K562 (cell line): ENCODE data around the gene CACNA1E. TPM values are rescaled to one million over a fixed set of nuclear protein-coding genes. Genes with fewer than 3 reads are reported as not detected.
A peak's percentile ranks its signal among the peaks of the same experiment; 100 is the strongest.

Source experiments
- ATAC-seq: fragments of 200-7000 bp; cut with Tn5 transposase; 3 replicates; pipeline ENCODE4 v1.9.1; 2020; ENCODE audit warnings: moderate library complexity
- BruUV-seq: library from RNA; stranded (reverse); fragments of 400-500 nt; replicated peaks from 2 replicates; lab custom pipeline; 2021; lab: Mats Ljungman, UMichigan
- CTCF ChIA-PET: fragments of 300-600 bp; formaldehyde crosslinking; extraction: SDS; loops from one replicate; lab custom pipeline; 2021; ENCODE audit warnings: low intra/inter-chr PET ratio; lab: Yijun Ruan, JAX
- POLR2A ChIA-PET: fragments of 300-600, 350-650 bp; sonication (Branson Sonifier 250); formaldehyde crosslinking; extraction: SDS; loops from one replicate; lab custom pipeline; 2021; ENCODE audit warnings: antibody characterized with exemption, inconsistent platforms; lab: Yijun Ruan, JAX
- DNase-seq, 4 experiments: peaks; one replicate each; pipeline versions ENCODE4 v3.0.0 to v3.0.0-alpha.2; 2011 to 2018; ENCODE audit warnings: low spot score in 3 of 4, mixed read lengths in 3 of 4; ENCODE audit errors: extremely low read depth in 1 of 4
- FAIRE-seq: peaks from 2 replicates; lab custom pipeline; 2011; peaks lifted over from hg19 to GRCh38; lab: Jason Lieb, UNC
- H2AFZ ChIP-seq: 2 replicates; pipeline ENCODE4 v1.6.0; 2011; ENCODE audit warnings: low read depth, low read length, control low read depth, inconsistent platforms
- H3K27ac ChIP-seq: fragments of 200-600 bp; 3 replicates; pipeline ENCODE4 v1.8.0; 2011; ENCODE audit warnings: low read depth, mild to moderate bottlenecking, control low read depth, inconsistent platforms, low read length, moderate library complexity, mixed read lengths; ENCODE audit errors: extremely low read depth
- H3K27me3 ChIP-seq, 2 experiments: fragments of 300-600 bp in 1 of 2; 2 replicates in 1 of 2; 3 replicates in 1 of 2; pipeline versions ENCODE4 v1.6.0 to v1.8.0; 2011; ENCODE audit warnings: inconsistent platforms in 2 of 2, low read length in 2 of 2, mild to moderate bottlenecking in 1 of 2, mixed read lengths in 1 of 2, moderate library complexity in 1 of 2; ENCODE audit not compliant: control insufficient read depth in 2 of 2, insufficient read depth in 2 of 2
- H3K36me3 ChIP-seq: fragments of 300-600 bp; 3 replicates; pipeline ENCODE4 v1.8.0; 2011; ENCODE audit warnings: mild to moderate bottlenecking, low read length, inconsistent platforms; ENCODE audit not compliant: control insufficient read depth, insufficient read depth
- H3K4me1 ChIP-seq, 2 experiments: fragments of 200-600 bp in 1 of 2; replicated peaks in 1 of 2; 2 replicates in 1 of 2; 3 replicates in 1 of 2; pipeline versions ENCODE4 v1.5.1 to v1.8.0; 2011; ENCODE audit warnings: inconsistent platforms in 2 of 2, low read length in 2 of 2, mild to moderate bottlenecking in 1 of 2, mixed read lengths in 1 of 2, moderate library complexity in 1 of 2; ENCODE audit not compliant: control insufficient read depth in 2 of 2, insufficient read depth in 2 of 2
- H3K4me2 ChIP-seq: 2 replicates; pipeline ENCODE4 v1.6.1; 2011; ENCODE audit warnings: low read length, control low read depth, inconsistent platforms, mixed read lengths; ENCODE audit not compliant: insufficient read depth
- H3K4me3 ChIP-seq: fragments of 200-600 bp; sonication (generic), shearing (Covaris generic); 2 replicates; pipeline ENCODE4 v1.5.1; 2016; ENCODE audit warnings: control low read depth, inconsistent platforms
- H3K79me2 ChIP-seq: fragments of 200-600 bp; 3 replicates; pipeline ENCODE4 v1.8.0; 2011; ENCODE audit warnings: low read length, inconsistent platforms; ENCODE audit not compliant: control insufficient read depth, insufficient read depth
- H3K9ac ChIP-seq, 2 experiments: 2 replicates each; pipeline versions ENCODE4 v1.6.0 to v1.6.1; 2011; ENCODE audit warnings: low read depth in 2 of 2, low read length in 2 of 2, control low read depth in 1 of 2, inconsistent platforms in 1 of 2, mild to moderate bottlenecking in 1 of 2, mixed read lengths in 1 of 2; ENCODE audit not compliant: insufficient read depth in 1 of 2
- H3K9me1 ChIP-seq: one replicate; pipeline ENCODE4 v1.6.0; 2011; ENCODE audit warnings: inconsistent platforms, mild to moderate bottlenecking, low read length, moderate library complexity; ENCODE audit not compliant: control insufficient read depth, insufficient read depth
- H3K9me3 ChIP-seq: replicated peaks from 2 replicates; pipeline ENCODE4 v1.5.1; 2011; ENCODE audit warnings: low read depth, low read length, inconsistent platforms; ENCODE audit not compliant: control insufficient read depth, insufficient read depth
- H4K20me1 ChIP-seq: replicated peaks from 2 replicates; pipeline ENCODE4 v1.6.1; 2011; ENCODE audit warnings: low read length, inconsistent platforms, mixed read lengths; ENCODE audit not compliant: control insufficient read depth, insufficient read depth
- NEUROD1 ChIP-seq: fragments of 150-350 bp; IDR thresholded peaks from 2 replicates; pipeline ENCODE4 v1.6.1; 2014; ENCODE audit warnings: borderline replicate concordance, low read length, low read depth; ENCODE audit not compliant: partially characterized antibody
- TEAD1 ChIP-seq, 2 experiments: fragments of 450-650 bp in 1 of 2; sonication (generic) in 1 of 2; formaldehyde crosslinking; IDR thresholded peaks; 2 replicates each; pipeline versions ENCODE4 v1.4.0 to v1.8.0; 2020 to 2022; ENCODE audit warnings: mild to moderate bottlenecking in 2 of 2, missing genetic modification reagents in 1 of 2
- TEAD2 ChIP-seq: fragments of 450-650 bp; IDR thresholded peaks from 2 replicates; pipeline ENCODE4 v1.6.1; 2016; ENCODE audit warnings: missing genetic modification characterization, control low read depth, missing compliant biosample characterization
- TEAD4 ChIP-seq, 2 experiments: sonication (generic) in 1 of 2; formaldehyde crosslinking in 1 of 2; IDR thresholded peaks; 2 replicates each; pipeline versions ENCODE4 v1.6.1 to v1.8.0; 2012 to 2022; ENCODE audit warnings: borderline replicate concordance in 1 of 2, inconsistent platforms in 1 of 2, low read length in 1 of 2, mild to moderate bottlenecking in 1 of 2, missing genetic modification reagents in 1 of 2
- ZFPM2 ChIP-seq: fragments of 250-450 bp; sonication (Bioruptor Pico); IDR thresholded peaks from 2 replicates; pipeline ENCODE4 v1.5.1; 2022; ENCODE audit warnings: mild to moderate bottlenecking
- WGBS: fragments of 100-300 bp; shearing (Covaris generic); methylation state at CpG from one replicate; pipeline ENCODE4 v1.1.6; 2016; ENCODE audit warnings: low coverage, mixed read lengths; ENCODE audit not compliant: insufficient coverage; ENCODE audit errors: missing lambda C conversion rate; 5-methylcytosine and 5-hydroxymethylcytosine counted together
- in situ Hi-C: fragments of 300-500 bp; cut with MboI; formaldehyde crosslinking; loops from 4 replicates; pipeline ENCODE4 v1.15.0; 2018; ENCODE audit warnings: inconsistent platforms, mixed read lengths
- intact Hi-C: fragments of 100-400 bp; cut with micrococcal nuclease; formaldehyde crosslinking; loops from 2 replicates; pipeline ENCODE4 v1.14.2; 2022
- polyA plus RNA-seq, 8 experiments: library from polyadenylated mRNA; depleted of rRNA in 4 of 8; stranded (reverse) in 5 of 8; unstranded in 3 of 8; fragments of >200 nt; fragmentation: Nextera tagmentation in 2 of 8; fragmentation: Illumina TruSeq in 1 of 8; extraction: Ambion mirVana in 2 of 8; extraction: Trizol in 1 of 8; gene quantifications; 2 replicates each; pipeline versions ENCODE4 v1.2.1 to v1.2.3, GENCODE V29; 2011 to 2014; ENCODE audit warnings: inconsistent platforms in 1 of 8, missing spikeins in 1 of 8
- total RNA-seq, 7 experiments: library from RNA; depleted of rRNA in 6 of 7; stranded (reverse); fragments of >200 nt in 6 of 7; fragmentation: Illumina TruSeq in 2 of 7; extraction: Trizol in 2 of 7; gene quantifications; 2 replicates each; pipeline versions ENCODE4 v1.2.1 to v1.2.3, GENCODE V29; 2011 to 2021; ENCODE audit warnings: low replicate concordance in 1 of 7

Gene CACNA1E
- total and polyA plus RNA-seq, 9 of the 15 experiments (the other 6 are each of a cell fraction or from before 2014, with no cell fraction given), result under 0.01 to 0.04 TPM; not detected in 7

DNA sequence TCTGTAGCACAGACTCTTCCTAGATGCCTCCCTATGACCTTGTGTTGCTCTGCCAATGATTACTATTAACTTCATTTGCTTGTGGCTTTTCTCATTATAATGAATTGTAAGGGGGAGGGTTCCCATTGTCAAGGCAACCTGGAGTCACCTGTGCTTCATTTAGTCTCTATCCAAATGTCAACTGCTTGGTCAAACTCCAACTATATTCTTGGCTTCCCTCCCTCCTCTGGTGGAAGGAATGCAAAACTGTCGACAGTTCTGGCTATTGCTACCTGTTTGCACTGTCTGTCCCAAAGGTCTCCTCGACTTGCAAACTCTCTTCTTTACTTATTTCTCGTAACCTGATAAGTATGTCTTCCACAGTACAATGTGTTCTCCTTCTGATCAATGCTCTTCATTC is 100.3 kb downstream of the CACNA1E start:
- WGBS, result 0% methylated on average over 3 of the region's 3 CpGs
- Histone ChIP-seq H2AFZ (no peak overlapping the region), H3K9me1 (no peaks in the 10 kb centered on the region), H4K20me1 (no peaks in the 10 kb centered on the region), H3K27ac (no peak overlapping the region), H3K9ac (no peak overlapping the region), H3K4me1 (no peaks in the 10 kb centered on the region), H3K9me3 (no peaks in the 10 kb centered on the region), H3K27me3 (peaks cover 2 to 8% of the 10 kb centered on the region in 2 experiments; a peak in 3 of 5 replicates), H3K4me3 (no peak overlapping the region), H3K79me2 (no peaks in the 10 kb centered on the region), H3K36me3 (no peaks in the 10 kb centered on the region), H3K4me2 (no peak overlapping the region)
- intact Hi-C loops (no loop called here), in situ Hi-C loops (no loop called here)
- TF ChIP-seq TEAD2 (tag), result 0 out of 2 replicates have a peak, but pooled peaks have one; percentile 17
- peak; percentile 44 for TF ChIP-seq TEAD4 (IDR thresholded peaks at IDR 0.05; ENCODE audit: low read length)
- no peak for TF ChIP-seq TEAD4 (CRISPR knock-in tag; IDR thresholded peaks at IDR 0.05; ENCODE audit: borderline replicate concordance)
- peak in 1 of 2 experiments; percentile 53; a peak in 1 of 4 replicates for TF ChIP-seq TEAD1 (CRISPR knock-in tag; IDR thresholded peaks at IDR 0.05)
- no peak for TF ChIP-seq NEUROD1
- TF ChIP-seq ZFPM2 (CRISPR knock-in tag), result no peak
- DNase-seq (no peak), FAIRE-seq (no peak), ATAC-seq (no peak)
- POLR2A ChIA-PET, result no interaction called here
- CTCF ChIA-PET, result interaction anchor here (0.6 kb wide), 1 partner anchor 104 kb away, joined by 3 read pairs; no protein-coding TSS in a partner anchor
- no TSS peak for BruUV-seq
